Measurements from ENCODE around the gene EXOC4.

DNA sequence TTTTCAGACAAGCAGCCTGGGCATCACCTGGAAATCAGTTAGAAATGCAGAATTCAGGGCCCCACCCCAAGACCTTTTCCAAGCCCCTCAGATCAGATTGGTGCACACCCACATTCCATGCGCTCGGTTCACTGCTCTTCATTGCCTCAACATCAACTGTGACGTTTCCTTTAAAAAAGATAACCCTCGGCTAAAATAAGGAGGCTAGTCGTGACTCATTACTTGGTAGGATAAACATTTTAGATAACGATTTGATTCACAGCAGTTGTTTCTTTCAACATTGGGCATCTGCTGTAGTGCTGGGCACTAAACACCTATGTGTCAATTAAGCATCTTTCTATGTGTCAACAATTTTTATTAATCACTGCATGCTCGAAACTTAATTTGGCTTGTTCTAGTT is 683.2 kb downstream of the EXOC4 start:
- TF ChIP-seq EP300 (IDR thresholded peaks at IDR 0.05) (no peak), POLR2AphosphoS5 (IDR thresholded peaks at IDR 0.05) (no peak)
- TF ChIP-seq, protein P1, sequence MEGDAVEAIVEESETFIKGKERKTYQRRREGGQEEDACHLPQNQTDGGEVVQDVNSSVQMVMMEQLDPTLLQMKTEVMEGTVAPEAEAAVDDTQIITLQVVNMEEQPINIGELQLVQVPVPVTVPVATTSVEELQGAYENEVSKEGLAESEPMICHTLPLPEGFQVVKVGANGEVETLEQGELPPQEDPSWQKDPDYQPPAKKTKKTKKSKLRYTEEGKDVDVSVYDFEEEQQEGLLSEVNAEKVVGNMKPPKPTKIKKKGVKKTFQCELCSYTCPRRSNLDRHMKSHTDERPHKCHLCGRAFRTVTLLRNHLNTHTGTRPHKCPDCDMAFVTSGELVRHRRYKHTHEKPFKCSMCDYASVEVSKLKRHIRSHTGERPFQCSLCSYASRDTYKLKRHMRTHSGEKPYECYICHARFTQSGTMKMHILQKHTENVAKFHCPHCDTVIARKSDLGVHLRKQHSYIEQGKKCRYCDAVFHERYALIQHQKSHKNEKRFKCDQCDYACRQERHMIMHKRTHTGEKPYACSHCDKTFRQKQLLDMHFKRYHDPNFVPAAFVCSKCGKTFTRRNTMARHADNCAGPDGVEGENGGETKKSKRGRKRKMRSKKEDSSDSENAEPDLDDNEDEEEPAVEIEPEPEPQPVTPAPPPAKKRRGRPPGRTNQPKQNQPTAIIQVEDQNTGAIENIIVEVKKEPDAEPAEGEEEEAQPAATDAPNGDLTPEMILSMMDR (IDR thresholded peaks at IDR 0.05), result no peak
